Tibial artery (tissue), 4 donors: ENCODE data around the gene MAP1LC3C.
A peak's percentile ranks its signal among the peaks of the same experiment; 100 is the strongest.

Experiments
- DNase-seq, 2 donors: peaks; one replicate each; pipeline ENCODE4 v3.0.0-alpha.2; 2019
- H3K27ac ChIP-seq, 2 donors: fragments of 200-600 bp; sonication (generic) in 1 of 2; 1 replicate in 1 of 2; 2 replicates in 1 of 2; pipeline ENCODE4 v1.5.1; 2018 to 2019; ENCODE audit warnings: mild to moderate bottlenecking in 1 of 2
- H3K27me3 ChIP-seq, 2 donors: fragments of 200-600 bp; sonication (generic) in 1 of 2; one replicate each; pipeline versions ENCODE4 v1.5.1 to v1.6.0; 2016 to 2019
- H3K36me3 ChIP-seq, 3 donors: fragments of 200-600 bp; sonication (generic) in 2 of 3; one replicate each; pipeline ENCODE4 v1.5.1; 2016 to 2019; ENCODE audit warnings: mild to moderate bottlenecking in 2 of 3
- H3K4me1 ChIP-seq, 4 donors: fragments of 200-600 bp; sonication (generic) in 2 of 4; 1 replicate in 3 of 4; 2 replicates in 1 of 4; pipeline ENCODE4 v1.5.1; 2016 to 2019
- H3K4me3 ChIP-seq, 2 donors: fragments of 200-600 bp; sonication (generic) in 1 of 2; 1 replicate in 1 of 2; 2 replicates in 1 of 2; pipeline ENCODE4 v1.5.1; 2018 to 2019; ENCODE audit warnings: mild to moderate bottlenecking in 2 of 2
- H3K9me3 ChIP-seq, 3 donors: fragments of 200-600 bp; sonication (generic) in 1 of 3; one replicate each; pipeline ENCODE4 v1.5.1; 2016 to 2019
- intact Hi-C: fragments of 100-400 bp; cut with DNase I; formaldehyde crosslinking; loops from one replicate; pipeline ENCODE4 v1.15.0; 2023; ENCODE audit warnings: low total_unique reads
- TF ChIP-seq, protein P1 (sequence below), 2 experiments: fragments of 200-600 bp in 1 of 2; fragments of 450-650 bp in 1 of 2; IDR thresholded peaks; one replicate each; pipeline ENCODE4 v1.5.1; 2017 to 2019; ENCODE audit warnings: antibody characterized with exemption in 2 of 2, mild to moderate bottlenecking in 1 of 2, moderate library complexity in 1 of 2

MAP1LC3C gene

DNA sequence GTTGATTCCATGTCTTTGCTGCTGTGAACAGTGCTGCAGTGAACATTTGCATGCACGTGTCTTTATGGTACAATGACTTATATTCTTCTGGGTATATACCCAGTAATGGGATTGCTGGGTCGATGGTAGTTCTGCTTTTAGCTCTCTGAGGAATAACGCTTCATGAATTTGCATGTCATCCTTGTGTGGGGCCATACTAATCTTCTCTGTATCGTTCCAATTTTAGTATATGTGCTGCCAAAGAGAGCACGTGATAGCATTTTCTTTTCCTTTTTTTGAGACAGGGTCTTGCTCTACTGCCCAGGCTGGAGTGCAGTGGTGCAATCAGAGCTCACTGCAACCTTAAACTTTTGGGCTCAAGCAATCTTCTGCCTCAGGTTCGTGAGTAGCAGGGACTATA lies 24.9 kb upstream of the MAP1LC3C start:
- H3K27me3 ChIP-seq = no peaks in the 10 kb centered on the region
- DNase-seq = no peak
- TF ChIP-seq, protein P1, sequence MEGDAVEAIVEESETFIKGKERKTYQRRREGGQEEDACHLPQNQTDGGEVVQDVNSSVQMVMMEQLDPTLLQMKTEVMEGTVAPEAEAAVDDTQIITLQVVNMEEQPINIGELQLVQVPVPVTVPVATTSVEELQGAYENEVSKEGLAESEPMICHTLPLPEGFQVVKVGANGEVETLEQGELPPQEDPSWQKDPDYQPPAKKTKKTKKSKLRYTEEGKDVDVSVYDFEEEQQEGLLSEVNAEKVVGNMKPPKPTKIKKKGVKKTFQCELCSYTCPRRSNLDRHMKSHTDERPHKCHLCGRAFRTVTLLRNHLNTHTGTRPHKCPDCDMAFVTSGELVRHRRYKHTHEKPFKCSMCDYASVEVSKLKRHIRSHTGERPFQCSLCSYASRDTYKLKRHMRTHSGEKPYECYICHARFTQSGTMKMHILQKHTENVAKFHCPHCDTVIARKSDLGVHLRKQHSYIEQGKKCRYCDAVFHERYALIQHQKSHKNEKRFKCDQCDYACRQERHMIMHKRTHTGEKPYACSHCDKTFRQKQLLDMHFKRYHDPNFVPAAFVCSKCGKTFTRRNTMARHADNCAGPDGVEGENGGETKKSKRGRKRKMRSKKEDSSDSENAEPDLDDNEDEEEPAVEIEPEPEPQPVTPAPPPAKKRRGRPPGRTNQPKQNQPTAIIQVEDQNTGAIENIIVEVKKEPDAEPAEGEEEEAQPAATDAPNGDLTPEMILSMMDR (IDR thresholded peaks at IDR 0.05) = no peak
- H3K4me1 ChIP-seq = no peaks in the 10 kb centered on the region
- no peaks in the 10 kb centered on the region for H3K36me3 ChIP-seq
- no peak overlapping the region for H3K4me3 ChIP-seq
- H3K27ac ChIP-seq = no peak overlapping the region
- H3K9me3 ChIP-seq = no peaks in the 10 kb centered on the region
- intact Hi-C loops = no loop called here

DNA sequence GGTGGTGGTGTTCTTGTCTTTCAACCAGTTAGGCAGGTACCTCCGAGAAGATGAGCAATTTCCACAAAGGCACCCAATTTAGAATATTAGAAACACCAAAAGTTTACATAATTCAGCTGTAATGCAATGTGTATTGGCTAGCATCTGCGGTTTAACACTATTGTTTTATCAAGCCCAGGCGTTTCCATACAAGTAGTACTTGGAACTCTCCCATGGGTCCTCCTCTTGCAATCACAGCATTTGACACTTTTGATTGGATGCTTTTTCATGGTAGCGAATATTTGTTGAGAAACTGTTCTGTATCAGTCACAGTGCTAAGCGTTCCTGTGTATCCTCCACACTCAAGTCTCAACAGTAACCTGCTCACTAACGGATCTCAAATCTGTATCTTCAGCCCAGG lies 20.1 kb upstream of the MAP1LC3C start:
- intact Hi-C loops = no loop called here
- no peaks in the 10 kb centered on the region for H3K36me3 ChIP-seq
- H3K4me3 ChIP-seq = no peak overlapping the region
- H3K27ac ChIP-seq = no peak overlapping the region
- H3K9me3 ChIP-seq = no peaks in the 10 kb centered on the region
- no peaks in the 10 kb centered on the region for H3K4me1 ChIP-seq
- no peaks in the 10 kb centered on the region for H3K27me3 ChIP-seq
- TF ChIP-seq, protein P1 (IDR thresholded peaks at IDR 0.05) = no peak
- no peak for DNase-seq

DNA sequence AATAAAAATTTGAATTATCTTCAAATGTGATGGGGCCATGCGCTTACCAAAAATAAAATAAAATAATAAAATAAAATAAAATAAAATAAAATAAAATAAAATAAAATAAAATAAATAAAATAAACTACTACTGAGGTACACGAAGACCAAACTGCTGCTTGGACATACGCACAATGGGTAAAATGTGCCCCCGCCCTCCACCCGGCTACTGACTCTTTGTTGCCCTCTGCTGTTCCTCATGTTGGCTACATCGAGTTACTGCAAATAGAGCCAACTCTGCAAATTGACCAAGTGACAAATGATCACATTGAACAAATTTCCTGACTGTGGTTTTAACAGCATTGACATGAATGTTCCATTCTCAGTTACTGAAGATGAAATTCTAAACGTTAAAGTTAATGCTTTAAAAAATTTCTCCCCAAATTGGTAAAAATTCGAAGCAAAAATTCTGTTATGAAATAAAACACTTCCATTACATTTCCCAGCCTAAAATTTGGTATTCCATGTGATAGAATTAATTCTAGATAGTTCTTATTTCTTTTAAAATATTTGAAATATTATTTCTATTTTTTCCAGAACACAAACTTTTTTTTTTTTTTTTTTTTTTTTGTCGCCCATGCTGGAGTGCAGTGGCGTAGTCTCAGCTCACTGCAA lies 18.8 kb upstream of the MAP1LC3C start:
- Histone ChIP-seq H3K4me1 (no peaks in the 10 kb centered on the region), H3K27ac (no peak overlapping the region), H3K9me3 (no peaks in the 10 kb centered on the region), H3K36me3 (no peaks in the 10 kb centered on the region), H3K27me3 (no peaks in the 10 kb centered on the region), H3K4me3 (no peak overlapping the region)
- TF ChIP-seq, protein P1 (IDR thresholded peaks at IDR 0.05) = peak; percentile 35 to 52
- intact Hi-C loops = no loop called here
- peak in 1 of 2 donors; percentile 38 for DNase-seq

DNA sequence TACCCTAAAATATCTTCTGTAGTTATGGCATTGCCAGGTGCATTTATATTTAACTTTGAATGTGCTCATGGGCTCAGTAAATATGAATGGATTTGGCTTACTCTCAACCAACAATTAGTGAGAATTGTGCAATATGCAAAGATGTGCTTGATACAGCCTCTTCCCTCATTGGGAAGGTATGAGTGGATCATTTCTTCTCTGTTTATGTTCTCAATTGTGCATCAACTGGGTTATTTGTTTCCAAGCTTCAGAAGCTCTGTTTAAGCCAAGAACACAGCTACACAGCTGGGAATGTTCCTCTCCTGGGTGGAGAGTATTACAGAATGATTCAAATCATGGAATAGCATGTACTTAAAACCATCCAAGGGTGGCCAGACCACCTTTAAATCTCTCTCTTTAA lies 17.6 kb upstream of the MAP1LC3C start:
- Histone ChIP-seq H3K27me3 (no peaks in the 10 kb centered on the region), H3K4me1 (no peaks in the 10 kb centered on the region), H3K27ac (no peak overlapping the region), H3K36me3 (no peaks in the 10 kb centered on the region), H3K4me3 (no peak overlapping the region), H3K9me3 (no peaks in the 10 kb centered on the region)
- DNase-seq = no peak
- intact Hi-C loops = no loop called here
- TF ChIP-seq, protein P1 (IDR thresholded peaks at IDR 0.05) = no peak

DNA sequence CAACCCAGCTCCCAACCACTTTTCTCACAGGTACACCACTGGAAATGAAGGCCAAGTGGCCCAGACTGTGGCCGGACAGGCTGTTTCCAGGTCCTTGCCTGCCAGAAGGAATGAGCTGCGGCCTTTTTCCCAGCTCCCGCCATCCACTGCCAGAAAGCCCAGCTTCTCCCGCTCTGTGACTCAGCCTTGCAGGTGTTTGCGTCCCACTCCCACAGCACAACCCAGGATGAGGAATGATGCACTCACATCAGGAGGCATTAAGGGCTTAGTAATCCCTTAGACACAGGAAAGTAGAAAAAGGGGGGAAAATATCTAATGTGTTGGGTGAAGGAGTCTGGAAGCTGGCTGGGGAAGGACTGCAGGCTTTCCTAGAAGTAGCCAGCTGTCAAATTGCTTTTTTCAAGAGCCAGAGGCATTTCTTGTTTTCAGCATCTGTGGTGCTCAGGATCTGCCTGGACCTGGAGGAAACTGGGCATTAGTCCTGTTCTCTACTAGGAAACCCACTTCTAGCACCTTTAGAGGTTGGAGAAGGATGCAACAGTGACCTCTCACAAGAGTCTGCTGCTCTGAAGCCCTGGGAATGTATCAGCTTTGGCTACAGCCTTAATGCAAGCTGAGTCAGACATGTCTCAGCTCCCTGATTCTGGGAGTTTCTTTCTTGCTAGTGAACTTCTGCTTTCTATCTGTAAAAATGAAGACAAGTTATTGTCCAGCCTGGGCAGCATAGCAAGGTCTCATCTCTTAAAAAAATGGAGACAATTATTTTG lies 13.2 kb upstream of the MAP1LC3C start:
- no peaks in the 10 kb centered on the region for H3K4me1 ChIP-seq
- TF ChIP-seq, protein P1 (IDR thresholded peaks at IDR 0.05) = no peak
- H3K27ac ChIP-seq = no peak overlapping the region
- no peaks in the 10 kb centered on the region for H3K27me3 ChIP-seq
- no peak overlapping the region for H3K4me3 ChIP-seq
- intact Hi-C loops = no loop called here
- no peaks in the 10 kb centered on the region for H3K36me3 ChIP-seq
- no peak for DNase-seq
- H3K9me3 ChIP-seq = no peaks in the 10 kb centered on the region
